GM18517 (cell line): Measurements from ENCODE around the gene ISLR.

ENCODE experiments used
- ATAC-seq: cut with Tn5 transposase; IDR thresholded peaks from one replicate; pipeline ENCODE4 v1.9.1; 2021; ENCODE audit warnings: mild to moderate bottlenecking, moderate library complexity; ENCODE audit not compliant: unreplicated experiment

ISLR gene, protein sequence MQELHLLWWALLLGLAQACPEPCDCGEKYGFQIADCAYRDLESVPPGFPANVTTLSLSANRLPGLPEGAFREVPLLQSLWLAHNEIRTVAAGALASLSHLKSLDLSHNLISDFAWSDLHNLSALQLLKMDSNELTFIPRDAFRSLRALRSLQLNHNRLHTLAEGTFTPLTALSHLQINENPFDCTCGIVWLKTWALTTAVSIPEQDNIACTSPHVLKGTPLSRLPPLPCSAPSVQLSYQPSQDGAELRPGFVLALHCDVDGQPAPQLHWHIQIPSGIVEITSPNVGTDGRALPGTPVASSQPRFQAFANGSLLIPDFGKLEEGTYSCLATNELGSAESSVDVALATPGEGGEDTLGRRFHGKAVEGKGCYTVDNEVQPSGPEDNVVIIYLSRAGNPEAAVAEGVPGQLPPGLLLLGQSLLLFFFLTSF

DNA sequence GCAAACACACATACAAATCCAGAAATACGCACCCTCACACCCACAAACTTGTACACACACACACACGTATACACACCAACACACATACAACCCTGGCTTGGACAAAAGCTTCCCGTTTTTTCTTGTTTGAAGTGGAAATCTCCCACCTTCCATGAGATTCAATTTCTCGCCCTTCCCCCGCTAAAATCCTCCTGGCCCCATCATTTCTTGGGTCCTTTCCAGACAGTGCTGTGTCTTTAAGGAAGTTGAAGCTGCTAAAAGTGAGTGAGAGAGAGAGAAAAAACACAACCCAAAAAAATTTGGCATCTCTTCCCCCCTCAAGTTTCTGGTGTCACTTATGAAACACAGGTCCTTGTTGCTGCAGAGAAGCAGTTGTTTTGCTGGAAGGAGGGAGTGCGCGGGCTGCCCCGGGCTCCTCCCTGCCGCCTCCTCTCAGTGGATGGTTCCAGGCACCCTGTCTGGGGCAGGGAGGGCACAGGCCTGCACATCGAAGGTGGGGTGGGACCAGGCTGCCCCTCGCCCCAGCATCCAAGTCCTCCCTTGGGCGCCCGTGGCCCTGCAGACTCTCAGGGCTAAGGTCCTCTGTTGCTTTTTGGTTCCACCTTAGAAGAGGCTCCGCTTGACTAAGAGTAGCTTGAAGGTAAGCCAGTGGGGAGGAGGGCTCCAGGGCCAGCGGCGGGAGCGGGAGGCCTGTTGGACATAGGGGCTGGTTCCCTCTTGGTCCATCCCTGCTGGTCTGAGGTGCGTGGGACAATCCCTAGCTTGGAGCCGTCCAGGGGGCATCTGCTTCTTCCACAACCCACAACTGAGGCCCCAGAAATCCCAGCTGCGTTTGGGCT lies at the start of gene ISLR:
TSS of gene ISLR (plus strand) at position 331 of the 839 bp plus-strand sequence. CDS start 1,149 bp downstream, outside the sequence.
- ATAC-seq: no peak

DNA sequence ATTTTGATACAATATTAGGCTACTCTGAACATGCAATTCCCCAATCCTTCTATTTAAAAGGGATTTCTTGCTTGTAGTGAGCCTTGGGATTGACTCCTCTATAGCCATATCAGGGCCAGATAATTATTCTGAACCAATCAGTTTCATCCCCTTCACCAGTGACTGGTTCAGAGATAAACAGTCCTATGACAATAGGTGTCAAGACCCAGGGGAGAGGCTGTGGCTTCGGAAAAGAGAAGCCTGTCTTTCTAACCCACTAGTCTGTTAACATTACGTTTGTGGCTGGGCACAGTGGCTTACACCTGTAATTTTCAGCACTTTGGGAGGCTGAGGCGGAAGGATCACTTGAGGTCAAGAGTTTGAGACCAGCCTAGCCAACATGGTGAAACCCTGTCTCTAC lies 49.3 kb upstream of the ISLR start:
- no peak for ATAC-seq

DNA sequence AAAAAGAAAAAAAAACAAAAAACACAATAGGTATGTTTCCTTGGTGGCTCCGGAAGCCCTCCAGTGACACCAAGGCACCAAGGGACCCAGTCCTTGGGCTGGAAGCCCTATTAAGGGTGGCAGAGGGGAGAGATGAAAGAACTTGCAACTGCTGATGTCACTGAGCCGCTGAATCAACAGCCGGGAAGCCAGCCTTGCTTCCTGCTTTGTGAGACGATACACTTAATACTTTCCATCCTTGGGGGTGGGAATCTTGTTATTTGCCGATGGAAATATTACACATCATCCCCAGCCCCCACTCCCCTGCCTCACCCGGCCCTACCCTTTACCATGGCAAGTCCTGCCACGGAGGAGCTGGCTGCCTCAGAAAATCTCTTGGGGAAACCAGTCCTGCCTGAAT lies 48.8 kb upstream of the ISLR start:
- ATAC-seq: no peak

DNA sequence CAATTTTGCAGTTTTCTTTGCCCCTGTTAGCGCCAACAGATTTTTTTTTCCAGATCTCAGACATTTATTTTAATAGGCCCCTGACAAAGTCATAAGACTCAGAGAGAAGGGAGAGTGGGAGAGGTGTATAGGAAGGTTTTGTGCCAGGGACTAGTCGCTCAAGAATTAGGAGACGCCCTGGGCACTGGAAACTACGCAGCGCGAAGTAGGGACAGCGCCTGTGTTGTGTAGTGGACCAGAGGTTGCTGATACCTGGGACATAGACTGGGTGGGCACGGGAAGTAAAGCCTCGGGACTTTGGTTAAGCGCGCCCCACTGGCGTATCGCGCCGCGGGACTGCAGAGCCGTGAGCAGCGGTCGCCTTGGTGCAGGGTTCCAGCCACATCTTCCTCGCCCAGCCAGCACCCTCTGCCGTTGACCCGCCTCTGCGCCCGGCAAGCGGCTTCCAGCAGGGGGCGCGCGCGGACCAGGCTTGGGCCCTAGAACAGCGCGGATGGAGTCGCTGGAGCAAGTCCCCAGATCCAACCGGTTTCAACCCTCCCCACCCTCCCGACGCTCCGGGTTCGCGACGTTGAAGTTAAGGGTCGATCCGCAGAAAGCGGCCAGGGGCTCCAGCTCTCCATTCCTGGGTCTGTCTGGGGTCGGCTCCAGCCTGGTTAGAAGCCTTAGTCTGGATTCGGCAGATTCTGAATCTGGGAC lies 46.1 kb upstream of the ISLR start:
- no peak for ATAC-seq

DNA sequence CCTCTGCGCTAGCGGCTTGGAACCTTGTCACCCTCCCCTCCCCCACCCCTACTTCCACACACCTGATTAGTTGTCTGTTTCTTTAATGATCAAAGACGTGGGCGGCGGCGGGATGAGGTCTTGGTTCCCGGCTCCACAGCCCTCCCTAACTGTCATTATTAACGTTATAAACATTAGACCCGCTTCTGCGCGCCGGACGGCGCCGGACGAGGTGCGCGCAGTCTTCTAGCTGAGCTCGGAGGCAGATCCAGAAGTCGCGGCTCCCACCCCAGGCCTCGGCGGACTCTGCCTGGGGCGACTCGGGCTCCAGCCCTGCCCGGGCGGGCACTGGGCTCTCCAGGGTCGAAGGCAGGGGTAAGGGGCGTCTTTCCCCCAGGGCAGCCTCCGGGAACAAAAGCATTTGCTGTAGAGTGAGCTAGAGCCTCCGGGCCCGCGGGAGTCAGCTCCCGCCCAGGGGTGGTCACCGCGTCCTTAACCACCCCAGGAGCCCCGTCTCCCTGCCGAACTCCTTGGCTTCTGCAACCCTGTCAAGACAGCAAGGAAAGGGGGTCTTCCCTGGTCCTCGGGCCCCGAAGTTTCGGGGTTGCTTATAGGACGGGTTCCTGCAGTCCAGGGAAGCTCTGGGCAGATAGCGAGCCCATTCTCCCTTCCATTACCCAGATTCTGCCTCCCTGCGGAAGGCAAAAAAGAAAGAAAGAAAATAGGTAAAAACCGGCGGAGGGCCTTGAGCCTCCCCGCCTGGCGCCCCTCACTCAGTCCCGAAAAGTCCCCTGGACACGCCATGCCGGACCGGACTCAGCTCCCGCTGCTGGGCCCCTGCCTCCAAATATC lies 45.3 kb upstream of the ISLR start:
- no peak for ATAC-seq

DNA sequence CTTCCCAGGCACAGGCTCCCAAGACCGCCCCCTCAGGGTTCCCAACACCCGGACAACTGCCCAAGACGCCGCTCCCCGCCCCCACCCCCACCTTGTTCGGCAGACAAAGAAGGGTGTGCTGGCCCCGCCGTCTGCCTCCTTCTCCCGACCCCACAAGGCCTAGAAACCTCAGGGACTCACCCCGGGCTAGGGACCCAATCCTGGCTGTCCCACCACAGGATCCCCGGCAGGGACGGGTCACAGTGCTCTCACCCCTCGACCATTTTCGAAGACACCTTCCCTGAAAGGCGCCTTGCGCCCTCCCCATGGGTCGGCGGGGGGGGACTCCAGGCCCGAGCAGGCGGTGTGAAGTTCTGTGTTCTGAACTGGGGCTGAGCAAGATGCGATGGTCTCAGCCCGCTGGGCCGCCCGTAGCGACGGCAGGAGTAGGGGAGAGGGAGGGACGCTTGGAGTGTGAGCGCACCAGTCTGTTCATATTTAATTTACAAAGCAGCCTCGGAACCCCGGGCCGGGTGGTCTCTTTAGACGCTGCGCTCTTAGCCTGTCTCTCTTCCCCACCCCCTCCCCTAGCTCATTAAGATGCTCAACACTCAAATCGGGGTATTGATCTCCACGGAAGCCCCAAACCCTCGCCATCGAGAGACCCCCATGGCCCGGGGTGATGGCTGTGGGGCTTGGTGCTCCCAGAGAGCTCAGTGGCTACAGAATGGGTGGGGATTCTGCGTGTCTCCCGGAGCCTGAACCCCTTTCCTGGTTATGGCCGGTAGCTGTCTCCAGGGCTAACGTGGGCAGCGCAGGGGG lies 44.5 kb upstream of the ISLR start:
- no peak for ATAC-seq

DNA sequence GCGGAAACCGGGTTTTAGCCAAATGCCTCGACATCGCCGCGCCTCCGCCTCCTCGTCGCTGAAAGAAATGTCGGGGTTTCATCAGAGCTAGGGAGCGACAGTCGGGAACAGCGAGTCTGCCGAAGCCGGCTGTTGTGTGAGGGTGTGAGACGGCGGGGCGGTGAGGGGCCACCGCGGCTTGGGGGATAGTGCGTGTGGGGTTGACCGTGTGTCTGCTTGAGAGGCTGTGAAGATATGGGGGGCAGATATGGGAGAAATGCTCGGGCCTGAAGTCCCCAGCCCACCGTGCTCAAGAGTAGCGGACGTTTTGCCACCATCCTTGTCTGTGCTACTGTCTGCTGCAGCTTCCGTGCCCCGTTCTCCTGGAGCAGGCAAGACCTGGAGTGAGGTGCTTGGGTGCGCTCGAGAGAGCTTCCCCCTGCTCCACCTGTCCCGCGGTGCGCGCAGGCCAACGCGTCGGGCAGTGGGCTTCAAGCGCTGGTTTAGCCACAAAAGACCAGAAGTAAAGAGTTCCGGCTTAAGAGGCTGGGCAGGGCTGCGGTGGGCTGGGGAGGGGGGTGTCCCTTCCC lies 43.8 kb upstream of the ISLR start:
- no peak for ATAC-seq

DNA sequence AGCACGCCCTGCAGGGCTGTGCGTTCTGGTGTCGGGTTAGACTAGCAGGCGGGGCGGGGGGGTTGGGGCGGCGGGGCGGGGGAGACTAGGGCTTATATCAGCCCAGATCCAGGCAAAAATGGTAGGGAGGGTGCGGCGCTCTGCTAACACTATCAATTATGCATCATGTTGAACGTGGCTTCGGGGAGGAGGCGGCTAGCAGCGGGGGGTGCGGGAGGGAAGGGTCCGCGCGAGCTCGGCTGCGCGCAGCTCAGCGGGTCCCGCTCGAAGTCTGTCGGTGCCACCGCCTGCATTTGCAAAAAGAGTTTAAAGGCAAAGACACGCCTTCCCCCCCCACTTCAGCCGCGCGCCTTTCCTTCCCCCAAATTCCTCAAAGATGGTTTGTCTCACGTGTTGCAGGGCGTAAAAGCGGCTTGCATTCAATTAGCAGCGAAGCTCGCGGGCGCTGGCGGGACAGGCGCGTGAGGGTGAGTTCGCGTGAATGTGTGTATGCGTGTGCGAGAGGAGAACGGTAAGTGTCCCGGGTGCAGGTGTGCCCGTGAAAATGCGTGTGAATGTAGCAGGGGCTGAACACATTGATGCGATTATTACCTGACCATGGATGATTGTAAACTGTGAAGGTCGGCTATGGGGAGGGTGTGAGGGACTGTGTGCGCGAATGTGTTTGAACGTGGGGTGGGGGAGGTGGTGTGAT lies 43.2 kb upstream of the ISLR start, which contains the start of gene ISLR2:
TSS of gene ISLR2 (plus strand) at position 432 of the 694 bp plus-strand sequence. CDS start 2,169 bp downstream, outside the sequence.
- ATAC-seq: no peak

DNA sequence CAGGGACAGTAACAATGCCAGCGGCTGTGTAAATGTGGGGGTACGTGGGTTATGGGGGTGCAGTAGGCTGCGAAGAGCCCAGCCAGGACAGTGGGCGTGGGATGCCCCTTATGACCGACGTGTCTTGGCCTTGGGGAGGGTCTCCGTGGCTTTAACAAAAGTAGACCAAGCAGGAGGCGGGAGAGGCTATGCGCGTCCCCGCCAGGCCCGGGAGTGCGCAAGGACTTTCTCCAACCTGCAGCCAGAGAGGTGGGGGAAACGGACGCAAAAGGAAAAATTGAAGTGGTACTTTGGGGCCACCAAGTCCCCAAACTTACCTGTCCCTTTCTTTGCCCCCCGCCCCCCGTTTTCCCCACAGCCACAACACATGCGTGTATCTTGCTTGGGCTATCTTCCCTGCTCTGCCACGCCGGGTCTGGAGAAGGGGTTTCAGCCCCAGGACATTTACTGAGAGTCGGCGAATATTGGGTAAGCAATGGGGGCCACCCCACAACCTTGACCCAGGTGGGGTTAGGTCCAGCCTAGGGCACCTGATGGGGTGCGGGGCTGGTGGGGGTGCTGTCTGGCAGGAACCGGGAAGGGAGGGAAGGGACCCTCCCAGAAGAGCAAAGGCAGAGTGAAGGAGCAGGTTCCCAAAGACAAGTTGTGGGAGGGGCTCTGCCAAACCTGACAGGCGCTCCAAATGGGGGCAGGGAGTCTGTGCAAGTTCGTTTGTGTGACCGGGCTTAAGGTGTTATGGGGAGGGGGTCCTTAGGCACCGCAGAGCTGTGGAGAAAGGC lies 42.5 kb upstream of the ISLR start:
- ATAC-seq: no peak

DNA sequence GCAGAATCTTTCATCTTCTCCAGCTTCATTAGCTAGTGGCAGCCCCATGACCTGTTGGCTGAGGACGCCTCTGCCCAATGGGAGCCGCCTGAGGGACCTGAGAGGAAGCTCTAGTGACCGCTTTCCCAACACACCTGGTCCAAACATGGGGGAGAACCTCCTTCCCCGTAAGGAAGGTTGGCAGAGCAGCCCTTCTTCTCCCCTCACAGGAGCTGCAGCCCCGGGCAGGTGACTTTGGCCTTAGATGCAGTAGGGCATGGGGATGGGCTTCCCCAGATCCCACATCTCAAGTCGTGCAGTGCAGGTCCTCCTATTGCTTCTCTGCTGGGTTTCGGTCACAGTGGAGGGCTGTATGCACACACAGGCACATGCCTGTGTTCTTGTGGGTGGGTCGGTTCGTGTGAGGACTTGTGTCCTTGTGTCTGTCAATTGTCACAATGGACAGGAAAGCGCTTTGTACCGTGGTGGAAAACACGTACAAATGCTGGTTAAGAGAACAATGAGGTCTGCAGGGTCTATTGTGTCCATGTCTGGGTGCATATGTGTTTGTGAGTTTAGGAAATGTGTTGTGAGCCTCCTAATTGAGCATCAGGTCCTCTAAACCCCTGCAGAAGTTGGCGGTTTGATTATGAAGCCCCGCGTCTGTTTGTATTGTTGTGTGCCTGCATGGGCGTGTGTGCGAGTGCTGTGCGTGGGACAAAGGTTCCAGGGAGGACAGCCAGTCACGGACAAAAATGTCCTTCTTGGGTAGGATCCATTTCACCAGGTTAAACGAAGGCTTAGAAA lies 41.7 kb upstream of the ISLR start:
- no peak for ATAC-seq

DNA sequence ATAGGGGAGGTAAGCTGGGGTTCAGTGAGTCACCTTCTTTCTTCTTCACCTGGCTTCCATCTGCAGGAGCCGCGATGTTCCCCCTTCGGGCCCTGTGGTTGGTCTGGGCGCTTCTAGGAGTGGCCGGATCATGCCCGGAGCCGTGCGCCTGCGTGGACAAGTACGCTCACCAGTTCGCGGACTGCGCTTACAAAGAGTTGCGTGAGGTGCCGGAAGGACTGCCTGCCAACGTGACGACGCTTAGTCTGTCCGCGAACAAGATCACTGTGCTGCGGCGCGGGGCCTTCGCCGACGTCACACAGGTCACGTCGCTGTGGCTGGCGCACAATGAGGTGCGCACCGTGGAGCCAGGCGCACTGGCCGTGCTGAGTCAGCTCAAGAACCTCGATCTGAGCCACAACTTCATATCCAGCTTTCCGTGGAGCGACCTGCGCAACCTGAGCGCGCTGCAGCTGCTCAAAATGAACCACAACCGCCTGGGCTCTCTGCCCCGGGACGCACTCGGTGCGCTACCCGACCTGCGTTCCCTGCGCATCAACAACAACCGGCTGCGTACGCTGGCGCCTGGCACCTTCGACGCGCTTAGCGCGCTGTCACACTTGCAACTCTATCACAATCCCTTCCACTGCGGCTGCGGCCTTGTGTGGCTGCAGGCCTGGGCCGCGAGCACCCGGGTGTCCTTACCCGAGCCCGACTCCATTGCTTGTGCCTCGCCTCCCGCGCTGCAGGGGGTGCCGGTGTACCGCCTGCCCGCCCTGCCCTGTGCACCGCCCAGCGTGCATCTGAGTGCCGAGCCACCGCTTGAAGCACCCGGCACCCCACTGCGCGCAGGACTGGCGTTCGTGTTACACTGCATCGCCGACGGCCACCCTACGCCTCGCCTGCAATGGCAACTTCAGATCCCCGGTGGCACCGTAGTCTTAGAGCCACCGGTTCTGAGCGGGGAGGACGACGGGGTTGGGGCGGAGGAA lies 40.5 kb upstream of the ISLR start:
- ATAC-seq: no peak

DNA sequence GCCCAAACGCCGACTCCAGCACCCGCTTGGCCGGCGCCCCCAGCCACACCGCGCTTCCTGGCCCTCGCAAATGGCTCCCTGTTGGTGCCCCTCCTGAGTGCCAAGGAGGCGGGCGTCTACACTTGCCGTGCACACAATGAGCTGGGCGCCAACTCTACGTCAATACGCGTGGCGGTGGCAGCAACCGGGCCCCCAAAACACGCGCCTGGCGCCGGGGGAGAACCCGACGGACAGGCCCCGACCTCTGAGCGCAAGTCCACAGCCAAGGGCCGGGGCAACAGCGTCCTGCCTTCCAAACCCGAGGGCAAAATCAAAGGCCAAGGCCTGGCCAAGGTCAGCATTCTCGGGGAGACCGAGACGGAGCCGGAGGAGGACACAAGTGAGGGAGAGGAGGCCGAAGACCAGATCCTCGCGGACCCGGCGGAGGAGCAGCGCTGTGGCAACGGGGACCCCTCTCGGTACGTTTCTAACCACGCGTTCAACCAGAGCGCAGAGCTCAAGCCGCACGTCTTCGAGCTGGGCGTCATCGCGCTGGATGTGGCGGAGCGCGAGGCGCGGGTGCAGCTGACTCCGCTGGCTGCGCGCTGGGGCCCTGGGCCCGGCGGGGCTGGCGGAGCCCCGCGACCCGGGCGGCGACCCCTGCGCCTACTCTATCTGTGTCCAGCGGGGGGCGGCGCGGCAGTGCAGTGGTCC lies 39.7 kb upstream of the ISLR start:
- ATAC-seq: no peak

DNA sequence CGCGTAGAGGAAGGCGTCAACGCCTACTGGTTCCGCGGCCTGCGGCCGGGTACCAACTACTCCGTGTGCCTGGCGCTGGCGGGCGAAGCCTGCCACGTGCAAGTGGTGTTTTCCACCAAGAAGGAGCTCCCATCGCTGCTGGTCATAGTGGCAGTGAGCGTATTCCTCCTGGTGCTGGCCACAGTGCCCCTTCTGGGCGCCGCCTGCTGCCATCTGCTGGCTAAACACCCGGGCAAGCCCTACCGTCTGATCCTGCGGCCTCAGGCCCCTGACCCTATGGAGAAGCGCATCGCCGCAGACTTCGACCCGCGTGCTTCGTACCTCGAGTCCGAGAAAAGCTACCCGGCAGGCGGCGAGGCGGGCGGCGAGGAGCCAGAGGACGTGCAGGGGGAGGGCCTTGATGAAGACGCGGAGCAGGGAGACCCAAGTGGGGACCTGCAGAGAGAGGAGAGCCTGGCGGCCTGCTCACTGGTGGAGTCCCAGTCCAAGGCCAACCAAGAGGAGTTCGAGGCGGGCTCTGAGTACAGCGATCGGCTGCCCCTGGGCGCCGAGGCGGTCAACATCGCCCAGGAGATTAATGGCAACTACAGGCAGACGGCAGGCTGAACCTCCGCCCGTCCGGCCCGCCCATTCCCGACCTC lies 39.0 kb upstream of the ISLR start:
- no peak for ATAC-seq

DNA sequence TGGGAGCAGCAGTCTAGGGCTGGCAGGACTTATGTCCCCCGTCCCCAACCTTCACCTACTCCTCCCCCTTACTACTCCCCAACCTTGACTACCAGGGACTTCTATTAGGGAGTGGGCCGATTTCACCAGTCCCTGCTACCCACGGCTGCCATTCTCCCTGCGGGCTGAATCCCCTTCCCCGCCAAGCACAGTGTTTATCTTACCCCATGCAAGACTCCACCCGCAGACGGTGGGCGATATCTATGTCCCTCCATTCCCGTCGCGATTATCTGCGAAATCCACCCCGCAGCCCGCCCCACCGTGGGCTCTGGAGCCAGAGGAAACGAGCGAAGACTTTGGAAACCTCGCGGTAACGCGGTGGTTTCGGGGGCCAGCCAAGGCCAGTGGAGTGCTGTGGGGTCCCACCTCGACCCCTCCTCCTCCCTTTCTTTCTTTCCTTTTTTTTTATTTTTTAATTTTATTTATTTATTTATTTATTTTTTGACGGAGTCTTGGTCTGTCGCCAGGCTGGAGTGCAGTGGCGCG lies 38.4 kb upstream of the ISLR start:
- no peak for ATAC-seq

DNA sequence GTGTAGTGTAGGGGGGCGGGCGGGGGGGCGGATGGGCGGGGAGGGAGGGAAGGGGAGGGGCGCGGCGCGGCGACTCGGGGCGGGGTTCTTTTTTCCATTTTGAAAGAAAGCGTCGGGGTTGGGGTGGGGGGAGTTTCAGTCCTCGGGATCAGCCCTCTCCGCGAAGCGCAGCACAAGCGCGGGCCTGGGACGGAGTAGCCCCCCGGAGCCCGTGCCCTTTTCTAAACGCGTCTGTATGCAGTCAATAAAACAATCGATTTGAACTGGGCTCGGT lies 37.0 kb upstream of the ISLR start:
- no peak for ATAC-seq
